GM13977 (cell line): ENCODE data around the gene SLC4A1.

ENCODE experiments used
- DNase-seq: peaks from one replicate; pipeline ENCODE4 v3.0.0; 2012; ENCODE audit warnings: low spot score
- in situ Hi-C: fragments of 300-500 bp; cut with MboI; formaldehyde crosslinking; loops from one replicate; pipeline ENCODE4 v1.12.0; 2022; ENCODE audit warnings: low sequenced_read_pairs, low pct_unique_long_range_greater_than_20kb, mixed read lengths, inconsistent platforms; ENCODE audit not compliant: unreplicated experiment
- TF ChIP-seq, protein P1 (sequence below): IDR thresholded peaks from 2 replicates; pipeline ENCODE4 v1.5.1; 2012; ENCODE audit warnings: mild to moderate bottlenecking, control low read depth; ENCODE audit not compliant: insufficient read depth; ENCODE audit errors: extremely low read depth, missing control alignments

Gene SLC4A1

DNA sequence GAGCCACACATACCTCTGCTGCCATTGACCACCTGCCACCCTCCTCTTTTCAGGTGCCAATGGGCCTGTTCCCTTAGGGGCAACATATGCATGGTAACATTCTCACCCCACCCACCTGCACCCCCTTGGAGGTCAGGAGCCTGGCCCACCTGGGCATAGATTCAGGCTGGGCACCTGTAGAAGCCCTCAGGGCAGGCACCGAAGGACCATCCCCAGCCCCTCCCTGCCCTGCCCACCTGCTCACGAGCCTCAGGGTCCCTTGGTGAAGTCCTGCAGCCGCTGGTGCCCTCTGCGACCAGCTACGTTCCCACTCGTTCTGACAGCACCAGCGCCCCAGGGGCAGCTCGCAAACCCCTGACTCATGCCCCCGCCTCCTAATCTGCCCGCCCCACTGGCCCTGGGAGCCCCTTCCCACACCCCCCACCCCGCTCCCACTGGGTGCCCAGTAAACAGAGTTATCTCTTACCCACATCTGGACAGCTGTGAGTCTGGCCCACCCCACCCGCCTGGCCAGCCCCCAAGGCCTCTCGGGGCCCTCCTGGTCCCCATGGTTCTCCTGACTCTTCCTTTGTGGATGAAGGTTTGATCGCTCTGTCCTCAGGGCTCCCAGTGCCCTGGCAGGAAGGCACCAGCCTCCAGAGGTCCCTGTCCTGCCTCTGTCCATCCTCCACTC, at the start of gene SLC4A1:
Gene SLC4A1 (minus strand): TSS at position 318 of the 673 bp plus-strand sequence. CDS start 5,269 bp downstream, outside the sequence.
- in situ Hi-C loops, result no loop called here
- TF ChIP-seq, protein P1, sequence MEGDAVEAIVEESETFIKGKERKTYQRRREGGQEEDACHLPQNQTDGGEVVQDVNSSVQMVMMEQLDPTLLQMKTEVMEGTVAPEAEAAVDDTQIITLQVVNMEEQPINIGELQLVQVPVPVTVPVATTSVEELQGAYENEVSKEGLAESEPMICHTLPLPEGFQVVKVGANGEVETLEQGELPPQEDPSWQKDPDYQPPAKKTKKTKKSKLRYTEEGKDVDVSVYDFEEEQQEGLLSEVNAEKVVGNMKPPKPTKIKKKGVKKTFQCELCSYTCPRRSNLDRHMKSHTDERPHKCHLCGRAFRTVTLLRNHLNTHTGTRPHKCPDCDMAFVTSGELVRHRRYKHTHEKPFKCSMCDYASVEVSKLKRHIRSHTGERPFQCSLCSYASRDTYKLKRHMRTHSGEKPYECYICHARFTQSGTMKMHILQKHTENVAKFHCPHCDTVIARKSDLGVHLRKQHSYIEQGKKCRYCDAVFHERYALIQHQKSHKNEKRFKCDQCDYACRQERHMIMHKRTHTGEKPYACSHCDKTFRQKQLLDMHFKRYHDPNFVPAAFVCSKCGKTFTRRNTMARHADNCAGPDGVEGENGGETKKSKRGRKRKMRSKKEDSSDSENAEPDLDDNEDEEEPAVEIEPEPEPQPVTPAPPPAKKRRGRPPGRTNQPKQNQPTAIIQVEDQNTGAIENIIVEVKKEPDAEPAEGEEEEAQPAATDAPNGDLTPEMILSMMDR, result no peak
- DNase-seq, result no peak

DNA sequence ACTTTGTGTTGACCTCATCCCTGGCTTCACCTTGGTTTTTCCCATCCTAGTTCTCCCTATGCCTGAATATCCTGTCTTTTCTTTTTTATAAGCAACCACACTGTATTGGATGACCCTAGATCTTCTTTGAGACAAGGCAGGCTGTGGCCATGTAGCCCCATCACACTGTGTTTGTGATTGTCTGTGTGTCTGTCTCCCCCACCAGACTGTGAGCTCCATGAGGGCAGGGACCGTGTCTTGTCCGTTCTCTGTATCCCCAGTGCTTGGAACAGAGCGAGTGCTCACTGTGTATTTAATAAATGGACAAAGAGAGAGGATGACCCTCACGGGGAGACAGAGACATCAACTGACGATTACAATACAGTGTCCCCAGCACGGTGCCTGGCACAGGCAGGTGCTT, 49.6 kb upstream of the SLC4A1 start:
- in situ Hi-C loops, result no loop called here
- TF ChIP-seq, protein P1, result no peak

DNA sequence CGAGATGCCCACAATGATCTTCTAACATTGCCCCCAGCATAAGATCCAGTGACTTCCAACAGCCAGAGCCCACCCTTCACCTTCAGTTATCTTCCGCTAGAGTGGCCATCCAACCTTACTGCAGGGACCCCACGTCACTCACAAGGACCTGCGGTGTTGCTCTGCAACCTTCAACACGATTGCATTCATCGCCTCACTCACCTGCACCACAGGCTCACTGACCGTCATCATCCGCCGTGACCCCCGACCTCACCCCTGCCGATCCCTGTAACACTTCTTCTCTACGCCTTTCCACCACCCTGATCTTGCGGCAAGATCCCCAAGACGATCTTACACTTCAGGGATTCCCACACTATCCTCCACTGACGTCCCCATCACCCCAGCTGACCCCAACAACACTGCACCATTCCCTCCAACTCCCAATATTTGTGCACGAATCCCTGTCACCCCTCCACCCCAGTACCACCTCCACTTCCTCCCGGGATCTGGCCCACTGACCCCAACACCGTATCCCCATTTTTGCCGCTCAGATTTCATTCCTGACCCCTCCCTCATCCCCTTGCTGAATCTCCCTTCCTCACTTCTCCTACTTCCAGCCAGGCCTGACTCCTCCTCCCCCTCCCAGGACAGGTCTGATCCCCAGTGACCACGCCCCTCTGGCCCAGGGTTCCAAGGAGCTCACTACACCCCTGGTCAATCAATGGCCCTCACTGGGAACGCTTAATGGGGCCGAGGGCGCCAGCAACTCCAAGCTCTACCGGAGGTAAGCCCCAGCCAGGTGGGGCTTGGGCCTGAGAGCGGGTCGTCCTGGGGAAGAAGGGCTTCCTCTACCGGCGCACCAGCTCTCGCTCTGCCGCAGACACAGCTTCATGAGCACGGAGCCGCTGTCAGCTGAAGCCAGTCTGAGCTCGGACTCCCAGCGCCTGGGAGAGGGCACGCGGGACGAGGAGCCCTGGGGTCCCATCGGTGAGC, 48.1 kb upstream of the SLC4A1 start:
- in situ Hi-C loops, result no loop called here
- TF ChIP-seq, protein P1, result no peak
- no peak for DNase-seq

More for the DNA sequence above, 49.6 kb upstream of the SLC4A1 start:
- no peak for DNase-seq

DNA sequence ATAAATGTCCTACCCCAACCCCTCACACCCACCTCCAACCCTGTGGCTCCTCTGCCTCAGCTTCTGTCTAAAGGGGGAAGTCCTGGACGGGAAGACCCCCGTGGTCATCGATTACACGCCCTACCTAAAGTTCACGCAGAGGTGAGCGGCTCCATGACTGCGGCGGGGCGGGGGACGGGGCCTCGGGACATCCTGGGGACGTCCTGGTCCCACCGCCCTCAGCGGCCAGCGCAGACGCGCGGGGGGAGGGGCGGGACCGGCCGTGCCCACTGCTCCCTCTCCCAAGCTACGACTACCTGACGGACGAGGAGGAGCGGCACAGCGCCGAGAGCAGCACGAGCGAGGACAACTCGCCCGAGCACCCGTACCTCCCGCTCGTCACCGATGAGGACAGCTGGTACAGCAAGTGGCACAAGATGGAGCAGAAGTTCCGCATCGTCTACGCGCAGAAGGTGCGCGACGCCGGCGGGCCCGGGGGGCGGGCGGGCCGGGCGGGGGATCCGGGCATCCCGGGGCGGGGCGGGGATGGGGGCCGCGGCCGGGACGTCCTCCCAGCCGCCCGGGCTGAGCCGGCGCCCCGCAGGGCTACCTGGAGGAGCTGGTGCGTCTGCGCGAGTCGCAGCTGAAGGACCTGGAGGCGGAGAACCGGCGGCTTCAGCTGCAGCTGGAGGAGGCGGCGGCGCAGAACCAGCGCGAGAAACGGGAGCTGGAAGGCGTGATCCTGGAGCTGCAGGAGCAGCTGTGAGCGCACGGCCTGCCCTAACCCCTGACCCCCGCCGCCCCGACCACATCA, 47.1 kb upstream of the SLC4A1 start:
- in situ Hi-C loops, result no loop called here
- peak; percentile 81 for DNase-seq
- TF ChIP-seq, protein P1, result no peak

DNA sequence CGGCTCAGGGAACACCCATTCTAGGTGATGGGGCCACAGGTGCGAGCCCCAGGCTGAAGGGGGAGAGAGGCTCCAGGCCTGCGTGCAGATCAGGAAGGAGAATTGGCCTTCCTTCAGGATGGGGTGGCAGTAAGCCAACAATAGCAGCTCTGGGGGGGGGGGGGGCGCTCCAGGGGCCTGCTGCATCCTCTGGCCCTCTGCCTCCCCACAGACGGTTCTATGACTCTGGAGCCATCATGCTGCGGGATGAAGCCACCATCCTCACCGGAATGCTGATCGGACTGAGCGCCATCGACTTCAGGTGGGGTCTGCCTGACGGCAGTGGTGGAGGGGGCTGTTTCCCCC, 46.6 kb upstream of the SLC4A1 start:
- TF ChIP-seq, protein P1, result no peak
- in situ Hi-C loops, result no loop called here

DNA sequence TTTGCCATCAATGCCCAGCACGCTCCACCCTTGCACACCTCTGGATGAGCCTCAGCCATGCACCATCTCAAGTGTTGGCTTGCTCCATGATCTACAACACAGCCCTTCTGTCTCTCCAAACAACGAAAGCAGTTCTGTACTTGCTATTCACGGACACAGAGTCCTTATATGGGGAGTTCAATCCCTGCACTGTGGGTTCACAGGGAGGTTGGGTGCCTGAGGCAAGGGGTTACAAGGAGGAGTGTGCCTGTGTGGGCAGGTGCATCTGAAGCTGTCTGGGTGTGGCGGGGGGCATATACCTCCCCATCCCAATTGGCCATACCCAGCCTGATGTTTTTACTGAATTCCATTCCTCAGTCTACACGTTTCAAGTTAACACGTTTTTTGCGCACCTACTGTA, 46.1 kb upstream of the SLC4A1 start:
- TF ChIP-seq, protein P1, result no peak
- in situ Hi-C loops, result no loop called here
- no peak for DNase-seq

More for the DNA sequence above, 46.6 kb upstream of the SLC4A1 start:
- DNase-seq, result no peak
